ENCODE data around the gene PIM1.

The PIM1 gene

GRCh38 chr6:37137201-37138090, 32.5 kb upstream of the PIM1 start:
- in situ Hi-C loops (cut with HindIII; ENCODE audit: low sequenced_read_pairs): loop anchor here (5.0 kb wide), 1 partner anchor 40 kb away; no protein-coding TSS in a partner anchor

GRCh38 chr6:37138856-37139229, 31.1 kb upstream of the PIM1 start:
- in situ Hi-C loops (cut with HindIII; ENCODE audit: low sequenced_read_pairs): loop anchor here (5.0 kb wide), 1 partner anchor 38 kb away; no protein-coding TSS in a partner anchor

- in situ Hi-C loops (cut with HindIII; ENCODE audit: low sequenced_read_pairs): loop anchor here (5.0 kb wide), 1 partner anchor 38 kb away; no protein-coding TSS in a partner anchor
These were observed 30.6 kb upstream of the PIM1 start for GRCh38 chr6:37139230-37139962.

GRCh38 chr6:37140145-37140544, 29.8 kb upstream of the PIM1 start:
- in situ Hi-C loops (cut with HindIII; ENCODE audit: low sequenced_read_pairs): no loop called here

GRCh38 chr6:37141281-37142049, 28.5 kb upstream of the PIM1 start:
- in situ Hi-C loops (cut with HindIII; ENCODE audit: low sequenced_read_pairs): no loop called here

GRCh38 chr6:37142050-37142614, 27.8 kb upstream of the PIM1 start:
- in situ Hi-C loops (cut with HindIII; ENCODE audit: low sequenced_read_pairs): no loop called here

- in situ Hi-C loops (cut with HindIII; ENCODE audit: low sequenced_read_pairs): no loop called here
These were observed 26.4 kb upstream of the PIM1 start for GRCh38 chr6:37143585-37143984.

GRCh38 chr6:37145443-37145842, 24.5 kb upstream of the PIM1 start:
- in situ Hi-C loops (cut with HindIII; ENCODE audit: low sequenced_read_pairs): no loop called here

- in situ Hi-C loops (cut with HindIII; ENCODE audit: low sequenced_read_pairs): no loop called here
These were observed 23.2 kb upstream of the PIM1 start for GRCh38 chr6:37146735-37147157.

- in situ Hi-C loops (cut with HindIII; ENCODE audit: low sequenced_read_pairs): no loop called here
These were observed 20.2 kb upstream of the PIM1 start for GRCh38 chr6:37149745-37150144.

- in situ Hi-C loops (cut with HindIII; ENCODE audit: low sequenced_read_pairs): no loop called here
These were observed 19.6 kb upstream of the PIM1 start for GRCh38 chr6:37150314-37150713.

- in situ Hi-C loops (cut with HindIII; ENCODE audit: low sequenced_read_pairs): no loop called here
These were observed 14.3 kb upstream of the PIM1 start for GRCh38 chr6:37155394-37156312.

GRCh38 chr6:37158508-37158907, 11.4 kb upstream of the PIM1 start:
- in situ Hi-C loops (cut with HindIII; ENCODE audit: low sequenced_read_pairs): no loop called here

- in situ Hi-C loops (cut with HindIII; ENCODE audit: low sequenced_read_pairs): no loop called here
These were observed 8.8 kb upstream of the PIM1 start for GRCh38 chr6:37160922-37161778.

GRCh38 chr6:37162740-37163139, 7.2 kb upstream of the PIM1 start:
- in situ Hi-C loops (cut with HindIII; ENCODE audit: low sequenced_read_pairs): no loop called here

- in situ Hi-C loops (cut with HindIII; ENCODE audit: low sequenced_read_pairs): no loop called here
These were observed 1.7 kb upstream of the PIM1 start for GRCh38 chr6:37168163-37168758.

- in situ Hi-C loops (cut with HindIII; ENCODE audit: low sequenced_read_pairs): no loop called here
These were observed 999 bp upstream of the PIM1 start for GRCh38 chr6:37168811-37169495.
